DND-41 (cell line): ENCODE measurements around the gene BMP7.

Source experiments
- ATAC-seq: fragments of 200-7000 bp; cut with Tn5 transposase; 3 replicates; pipeline ENCODE4 v1.9.1; 2021; ENCODE audit warnings: low read depth; ENCODE audit not compliant: insufficient read depth
- DNase-seq: peaks from one replicate; pipeline ENCODE4 v3.0.0-alpha.2; 2020
- H2AFZ ChIP-seq: 2 replicates; pipeline ENCODE4 v1.6.0; 2012; ENCODE audit warnings: low read depth, low read length
- H3K27ac ChIP-seq: 2 replicates; pipeline ENCODE4 v1.5.1; 2012; ENCODE audit warnings: low read length, inconsistent platforms
- H3K27me3 ChIP-seq: fragments of 200-600 bp; sonication (generic); 2 replicates; pipeline ENCODE4 v1.6.0; 2012; ENCODE audit warnings: low read length, mild to moderate bottlenecking, inconsistent platforms; ENCODE audit not compliant: insufficient read depth, poor library complexity
- H3K36me3 ChIP-seq: 2 replicates; pipeline ENCODE4 v1.5.1; 2012; ENCODE audit warnings: low read length, inconsistent platforms; ENCODE audit not compliant: insufficient read depth
- H3K4me1 ChIP-seq: 2 replicates; pipeline ENCODE4 v1.5.1; 2012; ENCODE audit warnings: mild to moderate bottlenecking, low read length; ENCODE audit not compliant: insufficient read depth
- H3K4me2 ChIP-seq: 2 replicates; pipeline ENCODE4 v1.6.0; 2012; ENCODE audit warnings: mild to moderate bottlenecking, moderate library complexity, low read length, inconsistent platforms; ENCODE audit not compliant: insufficient read depth
- H3K4me3 ChIP-seq, 2 experiments: fragments of 200-600 bp in 1 of 2; shearing (Covaris generic) in 1 of 2; 2 replicates each; pipeline ENCODE4 v1.5.1; 2012 to 2016; ENCODE audit warnings: inconsistent platforms in 2 of 2, low read length in 2 of 2, mild to moderate bottlenecking in 2 of 2, low read depth in 1 of 2, moderate library complexity in 1 of 2
- H3K79me2 ChIP-seq: 2 replicates; pipeline ENCODE4 v1.6.0; 2012; ENCODE audit warnings: low read length, inconsistent platforms; ENCODE audit not compliant: insufficient read depth
- H3K9ac ChIP-seq: 2 replicates; pipeline ENCODE4 v1.6.0; 2012; ENCODE audit warnings: low read depth, mild to moderate bottlenecking, inconsistent platforms, low read length, moderate library complexity
- H3K9me3 ChIP-seq: 2 replicates; pipeline ENCODE4 v1.5.1; 2012; ENCODE audit warnings: low read length, moderate library complexity, mild to moderate bottlenecking, inconsistent platforms; ENCODE audit not compliant: insufficient read depth, severe bottlenecking
- H4K20me1 ChIP-seq: 2 replicates; pipeline ENCODE4 v1.6.0; 2012; ENCODE audit warnings: low read length; ENCODE audit not compliant: insufficient read depth
- CTCF ChIP-seq: IDR thresholded peaks from 2 replicates; pipeline ENCODE4 v1.5.1; 2012; ENCODE audit warnings: borderline replicate concordance, low read length, moderate library complexity, mild to moderate bottlenecking; ENCODE audit not compliant: poor library complexity, severe bottlenecking; ENCODE audit errors: extremely low read depth
- EZH2 ChIP-seq: IDR thresholded peaks from 3 replicates; pipeline ENCODE4 v1.6.1; 2012; ENCODE audit warnings: borderline replicate concordance, low read depth, mild to moderate bottlenecking, moderate library complexity, low read length, inconsistent platforms; ENCODE audit not compliant: severe bottlenecking

BMP7 gene

GRCh38 chr20:57220337-57221145 is 45.9 kb downstream of the BMP7 start:
- H3K27ac ChIP-seq, result no peak overlapping the region
- H3K4me1 ChIP-seq, result no peaks in the 10 kb centered on the region
- H3K4me3 ChIP-seq, result no peak overlapping the region
- H3K9me3 ChIP-seq, result no peaks in the 10 kb centered on the region
- H3K27me3 ChIP-seq, result peaks cover 13% of the 10 kb centered on the region
- no peak overlapping the region for H2AFZ ChIP-seq
- ATAC-seq, result no peak
- H3K9ac ChIP-seq, result no peak overlapping the region
- no peak overlapping the region for H3K4me2 ChIP-seq
- no peak for TF ChIP-seq EZH2
- TF ChIP-seq CTCF, result no peak
- peaks cover 5% of the 10 kb centered on the region; the same call in 1 of the 2 replicates for H4K20me1 ChIP-seq
- DNase-seq, result no peak
- no peaks in the 10 kb centered on the region for H3K79me2 ChIP-seq
- H3K36me3 ChIP-seq, result no peaks in the 10 kb centered on the region

GRCh38 chr20:57219071-57219677 is 47.3 kb downstream of the BMP7 start:
- H3K4me1 ChIP-seq, result no peaks in the 10 kb centered on the region
- H3K9me3 ChIP-seq, result no peaks in the 10 kb centered on the region
- no peak overlapping the region for H3K9ac ChIP-seq
- no peaks in the 10 kb centered on the region for H3K36me3 ChIP-seq
- no peak overlapping the region for H3K27ac ChIP-seq
- H3K79me2 ChIP-seq, result no peaks in the 10 kb centered on the region
- TF ChIP-seq CTCF (no peak), EZH2 (no peak)
- ATAC-seq (no peak), DNase-seq (no peak)
- no peak overlapping the region for H2AFZ ChIP-seq
- H3K27me3 ChIP-seq, result peaks cover 18% of the 10 kb centered on the region
- peaks cover 3% of the 10 kb centered on the region; the same call in 1 of the 2 replicates for H4K20me1 ChIP-seq
- no peak overlapping the region for H3K4me2 ChIP-seq
- no peak overlapping the region for H3K4me3 ChIP-seq

GRCh38 chr20:57218489-57218888 is 48.0 kb downstream of the BMP7 start:
- no peak for TF ChIP-seq CTCF
- TF ChIP-seq EZH2, result no peak
- Histone ChIP-seq H3K4me3 (no peak overlapping the region), H3K27me3 (peaks cover 21% of the 10 kb centered on the region), H4K20me1 (peaks cover under 1% of the 10 kb centered on the region; the same call in 1 of the 2 replicates), H3K36me3 (no peaks in the 10 kb centered on the region), H3K9me3 (no peaks in the 10 kb centered on the region), H2AFZ (no peak overlapping the region), H3K4me2 (no peak overlapping the region), H3K9ac (no peak overlapping the region), H3K27ac (no peak overlapping the region), H3K4me1 (no peaks in the 10 kb centered on the region), H3K79me2 (no peaks in the 10 kb centered on the region)
- DNase-seq (no peak), ATAC-seq (no peak)
